Activated CD4-positive, CD25-positive, alpha-beta regulatory T cell treated with anti-CD3 and anti-CD28 coated beads, Interleukin-2, amount 50 U/mL, for 24 hours (primary cell): ENCODE results near the gene AOAH.

Experiments
- ATAC-seq, 2 donors: fragments of 150-1000 bp; cut with Tn5 transposase; one replicate each; pipeline ENCODE4 v1.10.0; 2021; ENCODE audit warnings: mild to moderate bottlenecking in 1 of 2, moderate library complexity in 1 of 2

The AOAH gene

DNA sequence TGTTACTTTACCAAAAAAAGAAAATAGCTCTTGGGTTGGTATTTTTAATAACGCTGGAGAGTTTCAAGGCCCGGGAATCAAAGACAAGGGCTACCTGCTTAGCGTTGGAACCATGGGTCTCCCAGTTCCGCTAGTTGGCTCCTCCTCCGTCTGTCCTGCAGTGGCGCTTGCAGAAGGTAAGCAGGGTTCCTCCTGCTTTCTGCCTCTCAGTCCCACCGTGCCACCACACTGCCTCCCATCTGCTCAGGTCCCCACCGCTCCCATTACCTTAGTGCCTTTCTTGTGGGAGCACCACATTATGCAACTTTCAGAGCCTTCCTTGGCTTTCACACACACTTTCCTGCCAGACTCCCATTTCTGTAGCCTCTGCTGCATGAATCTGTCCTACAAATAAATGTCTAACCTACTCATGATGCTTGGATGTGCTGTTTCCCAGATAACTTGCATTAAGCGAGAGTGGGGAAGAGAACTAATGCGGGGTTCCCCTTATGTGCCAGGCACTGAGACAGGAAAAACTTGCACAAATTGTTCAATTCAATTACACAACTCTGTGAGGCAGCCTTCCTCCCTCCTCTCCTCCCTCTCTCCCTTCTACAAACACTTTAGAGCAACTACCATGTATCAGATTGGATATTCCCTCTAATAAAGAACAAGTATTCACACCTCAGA, 124.5 kb downstream of the AOAH start:
- no peak for ATAC-seq

DNA sequence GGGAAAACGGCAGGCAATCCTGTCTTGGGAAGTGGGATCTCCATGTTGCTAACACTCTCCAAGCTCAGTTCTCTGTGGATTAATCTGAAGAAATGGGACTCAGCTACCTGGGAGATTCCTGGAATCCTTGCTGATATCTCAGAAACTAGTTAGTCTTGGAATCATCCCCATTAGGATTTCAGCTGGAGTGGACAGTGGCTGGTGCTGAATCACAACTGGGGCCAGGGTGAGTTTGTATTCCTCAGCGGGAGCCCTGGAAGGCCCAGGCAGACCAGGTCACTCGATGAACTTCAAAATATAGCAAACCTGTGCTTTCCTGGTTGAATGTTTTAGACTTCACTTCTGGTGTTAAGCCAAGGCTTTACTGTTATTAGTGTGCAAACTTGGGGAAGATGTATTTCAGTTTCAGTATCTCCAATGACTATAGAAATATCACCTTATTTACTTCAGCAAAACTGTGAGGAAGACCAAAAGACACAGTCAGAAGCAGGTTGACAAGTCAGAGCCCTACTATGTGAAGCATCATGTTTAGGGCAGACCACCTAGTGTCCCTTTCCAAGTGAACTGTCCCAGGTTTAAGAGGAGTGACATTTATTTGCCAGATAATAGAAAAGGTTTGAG, 126.1 kb downstream of the AOAH start:
- ATAC-seq = peak in 1 of 2 donors; percentile 11

DNA sequence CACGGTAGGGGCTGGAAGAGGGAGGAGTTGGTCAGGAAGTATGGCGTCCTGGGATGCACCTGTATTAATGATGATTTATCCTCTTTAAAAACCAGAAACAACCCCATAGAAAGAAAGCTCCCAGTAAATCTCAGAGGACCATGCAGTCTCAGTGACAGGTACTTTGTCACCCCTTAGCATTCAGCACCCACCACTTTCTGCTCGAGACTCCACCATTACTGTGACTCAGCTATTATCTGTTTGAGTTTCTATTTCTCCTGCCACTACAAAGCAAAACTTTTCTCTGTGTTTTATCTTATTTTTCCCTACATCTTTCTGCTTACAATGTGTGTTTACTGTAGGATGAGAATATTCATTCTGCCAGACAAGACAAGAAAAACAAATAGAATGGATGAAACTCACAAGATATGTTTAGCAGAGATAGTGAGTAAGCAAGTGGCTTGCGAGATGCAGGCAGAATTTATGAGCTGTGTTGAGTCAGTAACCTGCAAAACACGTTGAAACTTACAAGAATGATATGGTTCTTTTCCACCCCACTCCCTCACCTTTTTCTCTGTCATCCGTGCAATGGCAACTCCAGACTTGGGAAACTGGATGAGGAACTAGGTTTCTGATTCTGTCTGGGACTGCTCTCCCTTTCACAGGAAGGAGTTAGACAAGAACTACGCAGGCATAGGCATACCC, 127.1 kb downstream of the AOAH start:
- ATAC-seq = no peak

DNA sequence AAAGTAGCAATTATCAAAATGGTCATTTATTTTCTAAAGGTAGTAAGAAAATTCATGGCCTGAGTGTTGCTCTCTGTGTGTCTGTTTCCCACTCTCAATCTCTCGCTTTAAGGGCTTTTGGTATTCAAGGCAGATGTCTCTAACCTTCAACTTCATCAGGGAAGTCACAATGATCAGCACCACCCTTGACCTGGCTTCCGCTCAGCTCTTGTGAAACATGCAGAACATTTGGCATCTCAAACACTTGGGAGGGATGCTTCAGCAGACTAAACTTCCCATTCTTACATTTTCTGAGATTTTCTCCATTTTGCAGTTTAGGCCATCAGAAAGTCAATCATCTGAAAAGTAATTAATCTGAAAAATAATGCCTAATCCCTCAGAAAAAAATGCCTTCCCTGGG, 129.8 kb downstream of the AOAH start:
- no peak for ATAC-seq

DNA sequence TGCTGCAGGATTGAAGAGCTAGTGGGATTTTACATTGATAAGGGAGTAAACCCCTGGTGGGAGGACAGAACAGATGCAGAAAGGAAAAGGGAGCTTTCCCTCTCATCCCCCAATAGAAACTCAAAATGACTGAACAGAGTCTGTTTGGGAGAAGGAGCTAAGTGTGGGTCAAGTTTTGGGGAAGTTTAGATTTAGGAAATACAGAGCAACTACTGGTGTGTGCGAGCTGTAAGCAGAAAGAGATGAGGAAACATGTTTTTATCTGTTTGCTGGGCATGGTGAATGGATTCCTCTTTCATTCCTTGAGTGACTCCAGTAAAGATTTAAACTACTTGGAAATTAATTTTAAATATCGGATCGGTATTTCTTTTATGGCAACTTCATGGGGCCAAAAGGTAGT, 132.7 kb downstream of the AOAH start:
- ATAC-seq = no peak

DNA sequence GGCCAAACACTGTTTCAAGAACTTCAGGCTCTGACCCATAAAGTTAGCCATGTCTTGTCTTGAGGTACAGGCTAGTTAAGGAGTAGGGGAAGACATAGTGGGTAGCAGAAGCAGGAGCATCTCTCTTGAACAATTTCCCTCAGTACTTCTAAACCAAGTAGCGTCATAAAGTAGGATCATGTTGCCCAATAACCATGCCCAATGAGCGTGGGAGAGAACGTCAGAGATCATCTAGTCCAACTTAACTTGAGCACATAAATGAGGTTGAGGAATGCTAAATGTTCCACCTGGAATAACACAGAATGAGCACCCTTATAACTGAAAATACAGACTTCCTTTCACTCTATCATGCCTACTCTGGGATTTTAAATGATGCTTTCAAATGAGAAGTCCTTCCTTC, 134.9 kb downstream of the AOAH start:
- no peak for ATAC-seq

DNA sequence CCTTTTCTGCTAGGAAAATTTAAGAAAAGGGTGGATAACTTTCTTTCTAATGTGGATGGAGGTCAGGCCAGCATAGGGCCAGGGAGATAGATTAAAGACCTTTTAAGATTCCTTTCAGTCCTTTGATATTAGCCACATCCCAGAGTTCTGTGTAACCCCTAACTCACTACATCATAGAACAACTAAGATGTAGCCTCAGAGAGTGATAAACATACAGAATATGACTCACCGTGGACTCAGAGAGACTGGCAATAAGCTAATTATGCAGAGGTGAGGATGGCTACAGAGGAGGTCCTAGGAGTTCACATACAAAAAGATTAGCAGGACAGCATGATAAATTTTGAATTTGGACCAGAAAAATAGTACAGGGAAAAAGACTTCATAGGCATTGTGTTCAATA, 141.0 kb downstream of the AOAH start:
- ATAC-seq = peak; percentile 46 to 53

DNA sequence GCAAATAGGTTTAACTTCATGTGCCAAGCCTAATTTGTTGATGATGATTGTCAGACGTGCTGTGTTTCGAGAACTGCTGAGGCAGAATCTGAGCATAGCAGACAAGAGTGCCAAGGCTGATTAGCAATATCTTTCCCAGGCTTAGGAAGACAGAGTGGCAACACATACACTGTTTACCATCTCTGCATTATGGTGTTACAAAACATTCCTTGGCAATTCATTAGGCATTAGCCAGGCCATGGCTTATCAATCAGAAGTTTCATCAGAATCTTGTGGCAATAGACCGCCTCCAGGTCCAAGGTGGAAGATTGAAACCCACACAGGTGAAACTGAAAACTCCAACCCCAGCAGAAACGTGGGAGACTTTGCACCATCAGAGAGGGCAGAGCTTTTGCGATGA, 148.5 kb downstream of the AOAH start:
- no peak for ATAC-seq

DNA sequence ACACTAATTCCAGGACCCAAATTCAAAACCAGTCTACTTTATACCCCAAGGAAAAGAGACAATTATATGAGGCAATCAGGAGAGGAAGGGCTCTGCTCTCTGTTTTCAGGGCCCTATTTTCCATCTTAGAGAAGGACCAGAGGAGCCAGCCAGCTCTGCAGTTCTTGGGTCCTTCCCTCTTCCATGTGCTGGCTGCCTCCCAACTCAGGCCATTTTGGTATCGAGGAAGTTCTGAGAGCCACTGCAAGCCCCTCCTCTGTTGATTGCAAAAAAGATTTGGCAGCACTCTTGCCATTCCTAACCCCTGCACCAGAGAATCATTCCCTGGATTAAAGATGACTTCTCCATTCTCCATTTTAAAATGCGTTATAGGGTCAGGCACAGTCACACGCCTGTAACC, 151.2 kb downstream of the AOAH start:
- no peak for ATAC-seq

DNA sequence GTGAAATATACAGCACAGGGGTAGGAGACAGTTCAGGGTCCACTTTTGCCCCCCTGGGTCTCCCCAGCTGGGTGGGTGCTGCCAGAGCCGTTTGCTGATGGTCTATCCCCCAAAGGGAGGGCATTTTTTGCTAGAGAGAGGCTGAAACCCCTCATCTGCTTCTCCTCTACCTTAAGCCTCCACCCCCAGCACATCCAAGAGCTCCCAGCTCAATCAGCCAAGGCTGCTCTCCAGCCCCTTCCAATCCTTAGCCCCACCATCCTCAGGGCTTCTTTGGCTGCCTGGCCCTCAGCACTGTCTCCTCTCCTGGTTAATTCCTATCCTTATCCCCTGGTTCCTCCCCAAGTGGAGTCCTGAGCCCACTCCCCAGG, 153.1 kb downstream of the AOAH start:
- ATAC-seq = no peak

DNA sequence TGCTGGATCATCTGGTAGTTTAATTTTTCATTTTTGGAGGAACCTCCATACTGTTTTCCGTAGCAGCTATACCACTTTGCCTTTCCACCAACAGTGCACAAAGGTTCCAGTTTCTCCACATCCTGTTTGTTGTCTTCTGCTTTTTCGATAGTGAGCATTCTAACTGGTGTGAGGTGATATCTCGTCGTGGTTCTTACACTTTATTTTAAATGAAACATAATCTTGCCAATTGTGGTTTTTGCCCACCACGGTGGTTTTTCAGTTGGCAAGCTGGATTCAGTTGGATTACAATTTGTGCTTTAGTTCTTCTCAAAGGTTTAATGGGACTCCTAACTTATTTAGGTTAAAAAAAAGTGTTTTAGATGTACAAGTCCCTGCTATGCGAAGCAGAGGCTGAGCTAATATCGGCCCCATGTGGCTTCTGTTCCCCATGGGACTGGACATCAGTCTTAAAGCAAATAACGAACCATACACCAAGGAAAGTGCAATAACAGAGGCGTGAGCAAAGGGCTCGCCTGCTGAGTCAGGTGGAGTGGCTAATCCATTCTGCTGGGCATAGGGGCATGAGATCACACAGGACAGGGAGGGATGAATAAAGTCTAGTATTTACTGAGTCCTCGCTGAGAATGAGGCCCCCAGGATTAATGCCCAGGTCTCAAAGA, 153.6 kb downstream of the AOAH start:
- ATAC-seq = no peak

DNA sequence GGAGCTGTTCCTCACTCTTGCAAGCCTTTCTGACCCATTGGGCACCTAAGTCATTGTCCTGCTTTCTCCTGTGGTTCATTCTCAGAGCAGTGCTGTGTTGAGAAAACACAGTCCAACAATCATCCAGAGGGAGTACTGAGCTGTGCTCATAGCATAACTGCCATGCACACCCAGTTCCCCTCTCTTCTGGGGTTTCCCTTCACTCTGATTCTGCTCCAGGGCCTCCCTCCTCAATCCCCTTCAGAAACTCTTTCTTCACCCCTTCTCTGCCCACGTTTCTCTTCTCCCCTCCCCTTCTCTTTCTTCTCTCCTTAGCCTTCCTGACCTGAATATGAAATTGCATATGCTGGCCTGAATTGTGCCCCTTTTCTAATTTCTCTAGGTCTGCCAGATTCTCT, 155.8 kb downstream of the AOAH start:
- peak in 1 of 2 donors; percentile 13 for ATAC-seq

DNA sequence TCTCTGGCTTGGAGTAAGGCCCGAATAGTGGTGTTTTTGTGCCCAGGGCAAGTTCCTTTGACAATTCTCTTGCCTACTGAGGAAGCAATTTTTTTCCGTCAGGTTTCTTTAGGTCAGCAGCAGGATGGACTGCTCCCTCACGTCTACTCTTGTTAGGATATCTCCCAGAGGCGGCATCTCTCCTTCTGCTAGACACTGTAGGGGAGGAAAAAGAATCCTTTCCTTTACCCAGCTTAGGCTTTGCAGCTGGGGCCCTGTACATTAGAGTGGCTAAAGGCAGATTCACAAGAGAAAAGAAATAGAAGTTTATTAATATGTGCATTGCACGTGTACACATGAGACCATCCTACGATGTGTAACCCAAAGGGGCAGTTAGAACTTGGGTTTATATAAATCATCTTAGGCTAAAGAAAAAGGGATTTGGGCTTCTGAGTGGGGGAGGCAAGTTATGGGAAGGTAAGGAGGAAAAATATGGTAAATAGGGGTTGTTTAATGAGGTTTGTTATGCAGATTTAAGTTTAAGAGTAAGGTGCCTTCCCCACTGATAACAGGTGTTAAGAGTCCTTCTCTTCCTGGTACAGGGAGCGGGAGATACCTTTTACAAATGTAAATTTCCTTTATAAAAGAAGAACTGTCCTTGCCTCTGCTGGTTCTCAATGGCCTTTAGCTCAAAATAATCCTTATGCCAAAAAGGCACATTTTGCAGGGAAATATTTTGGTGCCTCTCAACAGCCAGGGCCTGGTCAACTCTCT, 156.4 kb downstream of the AOAH start:
- ATAC-seq = no peak

DNA sequence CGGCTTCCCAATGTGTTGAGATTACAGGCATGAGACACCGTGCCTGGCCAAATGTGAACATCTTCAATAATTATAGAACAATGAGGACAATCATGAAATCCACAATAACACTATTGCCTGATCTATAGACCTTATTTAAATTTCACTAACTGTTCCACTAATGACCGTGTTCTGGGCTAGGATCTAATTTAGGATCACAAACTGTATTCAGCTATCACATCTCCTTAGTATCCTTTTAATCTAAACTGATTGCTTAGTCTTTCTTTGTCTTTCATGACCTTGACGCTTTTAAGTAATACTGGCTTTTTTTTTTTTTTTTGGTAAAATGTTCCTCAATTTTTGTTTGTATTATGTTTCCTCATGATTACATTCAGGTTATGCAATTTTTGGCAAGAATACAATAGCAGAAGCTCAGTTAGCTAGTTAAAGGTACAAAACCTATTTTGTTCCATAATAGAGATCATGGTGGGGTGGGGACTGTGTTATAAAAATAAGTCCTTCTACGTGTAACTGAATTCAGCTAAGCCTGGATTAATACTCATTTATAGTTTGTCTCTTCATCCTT, 158.4 kb downstream of the AOAH start:
- no peak for ATAC-seq

DNA sequence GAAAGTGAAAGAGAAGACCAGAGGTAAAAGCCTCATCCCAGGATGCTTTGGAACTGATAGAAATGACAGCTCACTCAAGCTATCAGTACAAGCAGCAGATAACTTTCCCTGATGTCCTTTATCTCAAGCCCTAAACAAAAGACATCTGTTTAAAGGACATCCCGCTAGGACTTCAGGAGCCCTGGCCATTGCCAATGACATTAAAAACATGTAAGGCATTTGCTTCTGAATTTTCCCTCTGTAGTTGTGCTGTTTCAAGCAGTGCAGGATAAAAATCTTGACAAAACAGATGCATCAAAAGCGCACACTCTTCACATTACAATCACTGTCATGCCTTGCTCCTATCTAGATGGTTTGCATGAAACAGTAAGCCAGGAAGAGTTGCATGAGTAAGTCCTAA, 159.8 kb downstream of the AOAH start:
- ATAC-seq = no peak

DNA sequence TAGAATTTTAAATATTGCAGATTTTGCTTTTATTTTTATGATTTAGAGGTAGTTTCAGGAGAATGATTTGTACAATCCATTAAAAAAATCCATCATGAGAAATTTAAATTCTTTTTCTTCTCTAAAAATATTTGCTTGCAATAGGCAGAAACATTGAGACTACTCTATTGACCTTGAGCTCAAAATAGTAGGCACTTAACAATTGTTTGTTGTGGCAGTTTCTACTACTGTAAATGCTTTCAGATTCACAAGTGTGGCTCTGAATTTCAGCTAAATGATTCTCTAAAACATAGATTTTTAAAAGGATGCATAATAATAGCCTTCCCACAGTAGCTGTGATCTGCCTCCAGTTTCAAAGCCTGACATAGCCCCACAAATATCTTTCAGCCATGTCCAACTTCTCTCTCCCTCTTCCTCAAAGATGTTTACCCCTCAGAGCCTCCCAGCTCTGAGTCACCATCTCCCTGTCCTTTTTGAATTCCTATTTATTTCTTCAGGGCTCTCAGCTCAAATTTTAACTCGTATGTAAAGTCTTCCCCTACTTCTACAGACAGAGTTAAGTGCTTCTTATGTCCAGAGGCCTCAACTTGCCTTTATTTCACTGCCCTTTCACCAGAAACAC, 160.5 kb downstream of the AOAH start:
- ATAC-seq = no peak

DNA sequence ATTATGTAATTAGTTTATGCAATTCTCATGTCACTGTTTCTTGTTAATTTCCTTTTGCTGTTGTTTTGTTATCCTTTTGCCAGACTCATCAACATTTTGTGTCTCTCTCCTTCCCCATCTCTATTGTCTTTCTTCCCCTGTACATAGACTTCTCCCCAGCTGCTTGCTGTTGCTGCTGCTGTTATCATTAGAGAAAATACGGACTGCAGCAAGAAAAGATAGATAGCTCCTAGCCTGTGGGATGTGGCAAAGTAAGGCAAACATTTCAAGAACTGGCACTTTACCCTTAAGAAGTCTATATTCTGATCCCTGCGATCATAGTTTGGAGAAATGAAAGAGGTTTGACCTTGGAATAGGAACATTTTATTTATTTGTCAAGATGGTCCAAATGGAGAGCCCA, 162.2 kb downstream of the AOAH start:
- ATAC-seq = no peak

DNA sequence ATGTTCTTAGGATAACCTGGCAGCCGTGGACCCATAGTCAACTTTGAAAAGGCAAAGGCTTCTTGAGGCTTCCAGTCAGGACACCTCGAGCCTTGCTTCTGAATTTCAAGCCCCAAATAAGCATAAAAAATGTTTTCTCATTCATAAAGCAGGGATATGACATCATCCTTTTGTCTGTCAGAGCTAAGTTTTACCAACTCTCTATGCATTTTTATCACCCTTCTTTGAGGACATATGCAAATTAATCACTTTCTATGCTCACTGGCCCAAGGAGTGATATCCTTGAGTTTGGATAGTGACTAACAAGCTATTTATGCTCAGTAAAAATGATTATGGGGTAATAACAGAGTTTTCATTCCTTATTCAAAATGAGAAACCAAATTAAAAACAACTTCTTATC, 175.3 kb downstream of the AOAH start:
- no peak for ATAC-seq

DNA sequence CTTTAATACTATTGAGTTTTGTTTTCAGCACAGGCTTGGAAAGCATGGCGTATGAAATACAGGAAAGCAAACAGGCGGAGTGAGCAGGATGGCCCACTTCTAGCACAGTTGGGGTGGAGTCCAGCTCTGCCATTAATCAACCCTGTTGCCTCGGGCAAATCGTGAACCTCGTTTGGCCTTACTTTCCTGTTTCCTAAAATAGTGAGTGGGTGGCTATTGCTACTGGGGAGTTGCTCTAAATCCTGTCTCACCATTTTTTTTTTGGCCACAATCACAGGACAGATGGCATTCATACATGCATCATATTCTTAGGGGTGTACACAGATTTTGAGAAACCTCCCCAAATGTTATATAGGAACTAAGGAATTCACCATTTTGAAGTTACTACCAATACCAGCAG, 176.9 kb downstream of the AOAH start:
- no peak for ATAC-seq

DNA sequence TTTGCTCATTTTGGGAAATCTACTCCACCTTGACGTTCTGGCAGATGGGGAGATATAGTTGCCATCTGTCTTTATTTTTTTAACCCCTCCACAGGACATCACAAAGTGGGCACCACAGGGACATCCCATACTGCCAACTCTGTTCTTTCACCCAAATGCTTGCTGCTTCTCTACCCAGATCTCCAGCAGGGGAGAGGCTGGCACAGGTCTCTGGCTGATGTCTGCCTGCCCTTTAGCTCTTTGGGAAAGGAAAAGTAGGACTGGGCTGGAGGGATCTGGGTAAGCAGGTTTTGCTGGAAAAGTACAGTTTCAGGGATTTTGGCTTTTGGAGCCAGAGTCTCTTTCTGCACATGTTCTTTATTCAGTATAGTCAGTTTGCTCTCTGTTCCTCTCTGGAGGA, 178.0 kb downstream of the AOAH start:
- no peak for ATAC-seq

DNA sequence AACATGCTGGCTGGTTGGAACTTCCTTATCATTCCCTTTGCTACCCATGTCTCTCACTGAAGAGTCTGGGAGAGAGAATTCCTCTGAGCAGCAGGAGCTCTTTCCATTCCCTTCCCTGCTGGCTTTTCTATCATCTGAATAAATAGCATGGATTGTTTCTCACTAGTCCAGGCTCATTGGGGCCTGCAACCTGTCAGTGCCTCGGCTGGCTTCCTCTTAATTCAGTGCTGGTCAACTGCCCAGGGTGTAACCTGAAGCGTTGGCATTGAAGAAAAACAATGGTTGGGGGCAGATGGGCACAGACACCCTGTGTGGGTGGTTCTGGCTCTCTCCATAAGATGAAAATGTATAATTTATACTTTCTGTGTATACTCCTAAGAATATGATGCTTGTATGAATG, 179.0 kb downstream of the AOAH start:
- no peak for ATAC-seq

DNA sequence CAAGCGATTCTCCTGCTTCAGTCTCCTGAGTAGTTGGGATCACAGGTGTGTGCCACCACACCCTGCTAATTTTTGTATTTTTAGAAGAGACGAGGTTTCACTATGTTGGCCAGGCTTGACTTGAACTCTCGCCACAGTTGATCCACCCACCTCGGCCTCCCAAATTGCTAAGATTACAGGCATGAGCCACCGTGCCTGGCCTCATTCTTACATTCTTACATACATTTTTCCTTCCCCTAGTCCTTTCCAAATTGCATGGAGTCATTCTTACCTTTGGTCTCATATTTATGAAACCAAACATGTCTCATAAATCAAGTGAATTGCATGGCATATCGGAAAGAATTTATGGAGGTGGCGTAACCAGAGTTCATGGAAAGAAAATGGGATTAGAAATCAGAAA, 186.2 kb downstream of the AOAH start:
- no peak for ATAC-seq
